ENCODE measurements around the gene PATL2.
A peak's percentile ranks its signal among the peaks of the same experiment; 100 is the strongest.
"Not testable (repeated sequence)": the region's sequence is repeated elsewhere in the genome, so short reads cannot be mapped to it uniquely, and the experiment has no call there.

Gene PATL2

GRCh38 chr15:44719293-44719999 lies 8.3 kb upstream of the PATL2 start:
- no peak for DNase-seq

- DNase-seq: no peak
Observed at GRCh38 chr15:44718927-44719292, 7.8 kb upstream of the PATL2 start.

GRCh38 chr15:44718180-44718926 lies 7.2 kb upstream of the PATL2 start:
- DNase-seq: no peak

GRCh38 chr15:44716983-44717602 lies 6.0 kb upstream of the PATL2 start:
- no peak for DNase-seq

DNA sequence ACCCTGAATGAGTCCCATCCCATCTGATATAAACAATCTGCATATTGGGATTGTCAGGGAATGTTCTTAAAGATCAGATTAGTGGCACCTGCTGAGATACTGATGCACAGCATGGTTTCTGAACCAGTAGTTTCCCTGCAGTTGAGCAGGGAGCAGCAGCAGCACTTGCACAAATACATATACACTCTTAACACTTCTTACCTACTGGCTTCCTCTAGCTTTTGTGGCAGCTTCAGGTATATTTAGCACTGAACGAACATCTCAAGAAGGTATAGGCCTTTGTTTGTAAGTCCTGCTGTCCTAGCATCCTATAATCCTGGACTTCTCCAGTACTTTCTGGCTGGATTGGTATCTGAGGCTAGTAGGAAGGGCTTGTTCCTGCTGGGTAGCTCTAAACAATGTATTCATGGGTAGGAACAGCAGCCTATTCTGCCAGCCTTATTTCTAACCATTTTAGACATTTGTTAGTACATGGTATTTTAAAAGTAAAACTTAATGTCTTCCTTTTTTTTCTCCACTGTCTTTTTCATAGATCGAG lies 4.7 kb upstream of the PATL2 start:
- DNase-seq: no peak

GRCh38 chr15:44715142-44715796 lies 4.1 kb upstream of the PATL2 start:
- DNase-seq: no peak

DNA sequence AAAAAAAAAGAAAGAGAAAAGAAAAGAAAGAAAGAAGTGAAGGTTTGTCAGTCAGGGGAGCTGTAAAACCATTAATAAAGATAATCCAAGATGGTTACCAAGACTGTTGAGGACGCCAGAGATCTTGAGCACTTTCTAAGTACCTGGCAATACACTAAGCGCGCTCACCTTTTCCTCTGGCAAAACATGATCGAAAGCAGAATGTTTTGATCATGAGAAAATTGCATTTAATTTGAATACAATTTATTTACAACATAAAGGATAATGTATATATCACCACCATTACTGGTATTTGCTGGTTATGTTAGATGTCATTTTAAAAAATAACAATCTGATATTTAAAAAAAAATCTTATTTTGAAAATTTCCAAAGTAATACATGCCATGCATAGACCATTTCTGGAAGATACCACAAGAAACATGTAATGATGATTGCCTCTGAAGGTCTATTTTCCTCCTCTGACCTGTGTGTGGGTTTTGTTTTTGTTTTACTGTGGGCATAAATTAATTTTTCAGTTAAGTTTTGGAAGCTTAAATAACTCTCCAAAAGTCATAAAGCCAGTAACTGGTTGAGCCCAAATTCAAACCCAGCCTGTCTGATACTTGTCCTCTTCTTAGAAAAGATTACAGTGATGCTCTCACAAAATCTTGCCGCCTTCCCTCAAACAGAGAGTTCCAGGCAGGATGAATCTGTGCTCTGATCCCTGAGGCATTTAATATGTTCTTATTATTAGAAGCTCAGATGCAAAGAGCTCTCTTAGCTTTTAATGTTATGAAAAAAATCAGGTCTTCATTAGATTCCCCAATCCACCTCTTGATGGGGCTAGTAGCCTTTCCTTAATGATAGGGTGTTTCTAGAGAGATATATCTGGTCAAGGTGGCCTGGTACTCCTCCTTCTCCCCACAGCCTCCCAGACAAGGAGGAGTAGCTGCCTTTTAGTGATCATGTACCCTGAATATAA lies 2.2 kb upstream of the PATL2 start:
- DNase-seq: peak; percentile 42

DNA sequence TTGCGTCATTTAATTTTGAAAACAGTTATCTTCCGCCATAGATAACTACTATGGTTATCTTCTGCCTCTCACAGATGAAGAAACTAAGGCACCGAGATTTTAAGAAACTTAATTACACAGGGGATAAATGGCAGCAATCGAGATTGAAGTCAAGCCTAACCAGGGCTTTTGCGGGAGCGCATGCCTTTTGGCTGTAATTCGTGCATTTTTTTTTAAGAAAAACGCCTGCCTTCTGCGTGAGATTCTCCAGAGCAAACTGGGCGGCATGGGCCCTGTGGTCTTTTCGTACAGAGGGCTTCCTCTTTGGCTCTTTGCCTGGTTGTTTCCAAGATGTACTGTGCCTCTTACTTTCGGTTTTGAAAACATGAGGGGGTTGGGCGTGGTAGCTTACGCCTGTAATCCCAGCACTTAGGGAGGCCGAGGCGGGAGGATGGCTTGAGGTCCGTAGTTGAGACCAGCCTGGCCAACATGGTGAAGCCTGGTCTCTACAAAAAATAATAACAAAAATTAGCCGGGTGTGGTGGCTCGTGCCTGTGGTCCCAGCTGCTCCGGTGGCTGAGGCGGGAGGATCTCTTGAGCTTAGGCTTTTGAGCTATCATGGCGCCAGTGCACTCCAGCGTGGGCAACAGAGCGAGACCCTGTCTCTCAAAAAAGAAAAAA lies 1.4 kb upstream of the PATL2 start:
- DNase-seq: peak; percentile 85

- DNase-seq: peak; percentile 35
Observed at GRCh38 chr15:44711743-44712345, 721 bp upstream of the PATL2 start.

DNA sequence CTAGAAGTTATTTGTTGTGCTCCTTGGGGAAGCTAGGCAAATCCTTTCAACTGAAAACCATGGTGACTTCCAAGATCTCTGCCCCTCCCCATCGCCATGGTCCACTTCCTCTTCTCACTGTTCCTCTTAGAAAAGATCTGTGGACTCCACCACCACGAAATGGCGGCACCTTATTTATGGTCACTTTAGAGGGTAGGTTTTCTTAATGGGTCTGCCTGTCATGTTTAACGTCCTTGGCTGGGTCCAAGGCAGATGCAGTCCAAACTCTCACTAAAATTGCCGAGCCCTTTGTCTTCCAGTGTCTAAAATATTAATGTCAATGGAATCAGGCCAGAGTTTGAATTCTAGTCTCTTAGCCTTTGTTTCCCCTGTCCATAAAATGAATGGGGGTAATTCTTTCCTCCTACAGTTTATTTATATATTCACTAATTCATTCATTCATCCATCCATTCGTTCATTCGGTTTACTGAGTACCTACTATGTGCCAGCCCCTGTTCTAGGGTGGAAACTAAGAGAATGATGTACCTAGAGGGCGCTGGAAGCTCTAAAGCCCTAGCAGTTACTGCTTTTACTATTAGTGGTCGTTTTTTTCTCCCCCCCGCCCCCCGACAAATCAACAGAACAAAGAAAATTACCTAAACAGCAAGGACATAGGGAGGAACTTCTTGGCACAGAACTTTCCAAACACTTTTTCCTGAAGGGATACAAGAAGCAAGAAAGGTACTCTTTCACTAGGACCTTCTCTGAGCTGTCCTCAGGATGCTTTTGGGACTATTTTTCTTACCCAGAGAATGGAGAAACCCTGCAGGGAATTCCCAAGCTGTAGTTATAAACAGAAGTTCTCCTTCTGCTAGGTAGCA lies 657 bp downstream of the PATL2 start:
- no peak for DNase-seq

GRCh38 chr15:44706946-44707636 lies 4.0 kb downstream of the PATL2 start:
- DNase-seq: no peak

DNA sequence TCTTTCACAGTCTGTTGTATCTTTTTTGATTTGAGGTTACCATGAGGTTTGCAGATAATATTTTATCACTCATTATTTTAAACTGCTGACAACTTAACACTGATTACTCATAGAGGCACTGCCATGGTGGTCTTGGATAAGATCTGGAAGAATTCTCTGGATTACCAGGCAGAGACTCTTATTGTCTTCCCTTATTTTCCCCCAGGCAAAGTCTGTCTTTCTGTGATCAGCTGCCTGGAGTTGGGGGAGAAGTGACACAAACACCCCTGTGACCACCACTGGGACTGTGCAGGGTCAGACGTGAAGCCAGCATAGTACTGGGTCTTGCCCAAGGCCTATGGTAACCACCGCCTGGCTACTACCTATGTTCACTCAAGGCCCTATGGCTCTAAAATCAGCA lies 4.7 kb downstream of the PATL2 start:
- no peak for DNase-seq

GRCh38 chr15:44705986-44706385 lies 5.1 kb downstream of the PATL2 start:
- no peak for DNase-seq

- DNase-seq: not testable (repeated sequence)
Observed at GRCh38 chr15:44700676-44701075, 10.4 kb downstream of the PATL2 start.

DNA sequence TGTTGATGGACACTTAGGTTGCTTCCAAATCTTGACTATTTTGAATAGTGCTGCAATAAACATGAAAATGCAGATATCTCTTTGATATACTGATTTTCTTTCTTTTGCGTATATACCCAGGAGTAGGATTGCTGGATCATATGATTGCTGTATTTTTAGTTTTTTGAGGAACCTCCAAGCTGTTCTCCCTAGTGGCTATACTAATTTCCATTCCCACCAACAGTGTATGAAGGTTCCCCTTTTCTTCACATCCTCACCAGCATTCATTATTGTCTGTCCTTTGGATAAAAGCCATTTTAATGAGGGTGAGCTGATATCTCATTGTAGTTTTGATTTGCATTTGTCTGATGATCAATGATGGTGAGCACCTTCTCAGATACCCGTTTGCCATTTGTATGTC lies 12.5 kb downstream of the PATL2 start:
- DNase-seq: no peak

DNA sequence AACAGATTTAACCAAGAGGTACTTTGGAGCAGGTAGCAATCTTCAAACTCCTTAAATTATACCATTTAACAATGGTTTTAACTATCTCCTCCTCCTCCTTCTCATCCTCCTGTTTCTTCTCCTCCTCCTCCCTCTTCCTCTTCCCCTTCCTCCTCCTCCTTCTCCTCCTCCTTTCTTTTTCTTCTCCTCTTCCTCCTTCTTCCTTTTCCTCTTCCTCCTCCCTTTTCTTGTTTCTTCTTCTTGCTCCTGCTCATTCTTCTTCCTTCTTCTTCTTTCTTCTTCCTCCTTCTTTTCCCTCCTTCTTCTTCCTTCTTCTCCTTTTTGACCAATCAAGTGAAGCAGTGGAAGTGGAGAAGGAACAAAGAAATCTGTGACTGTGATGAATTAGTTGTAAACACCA lies 14.1 kb downstream of the PATL2 start:
- DNase-seq: no peak

GRCh38 chr15:44695294-44695693 lies 15.8 kb downstream of the PATL2 start:
- no peak for DNase-seq

- DNase-seq: peak; percentile 4
Observed at GRCh38 chr15:44694416-44694815, 16.7 kb downstream of the PATL2 start.

- DNase-seq: no peak
Observed at GRCh38 chr15:44692659-44693058, 18.5 kb downstream of the PATL2 start.
